Measurements from ENCODE around the gene LSM4.

DNA sequence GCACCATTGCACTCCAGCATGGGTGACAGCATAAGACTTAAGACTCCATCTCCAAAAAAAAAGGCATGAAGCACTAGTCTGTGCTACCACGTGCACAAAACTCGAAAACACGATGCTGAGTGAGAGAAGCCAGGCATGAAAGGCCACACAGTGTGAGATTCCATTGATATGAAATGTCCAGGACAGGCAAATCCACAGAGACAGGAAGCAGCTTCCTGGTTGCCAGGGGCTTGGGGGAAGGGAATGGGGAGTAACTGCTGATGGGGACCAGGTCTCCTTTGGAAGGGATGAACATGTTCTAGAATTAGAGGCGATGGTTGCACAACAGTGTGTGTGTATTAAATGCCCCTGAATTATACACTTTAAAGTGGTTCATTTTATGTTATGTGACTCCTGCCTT, 25.6 kb downstream of the LSM4 start:
- TF ChIP-seq, protein P1, sequence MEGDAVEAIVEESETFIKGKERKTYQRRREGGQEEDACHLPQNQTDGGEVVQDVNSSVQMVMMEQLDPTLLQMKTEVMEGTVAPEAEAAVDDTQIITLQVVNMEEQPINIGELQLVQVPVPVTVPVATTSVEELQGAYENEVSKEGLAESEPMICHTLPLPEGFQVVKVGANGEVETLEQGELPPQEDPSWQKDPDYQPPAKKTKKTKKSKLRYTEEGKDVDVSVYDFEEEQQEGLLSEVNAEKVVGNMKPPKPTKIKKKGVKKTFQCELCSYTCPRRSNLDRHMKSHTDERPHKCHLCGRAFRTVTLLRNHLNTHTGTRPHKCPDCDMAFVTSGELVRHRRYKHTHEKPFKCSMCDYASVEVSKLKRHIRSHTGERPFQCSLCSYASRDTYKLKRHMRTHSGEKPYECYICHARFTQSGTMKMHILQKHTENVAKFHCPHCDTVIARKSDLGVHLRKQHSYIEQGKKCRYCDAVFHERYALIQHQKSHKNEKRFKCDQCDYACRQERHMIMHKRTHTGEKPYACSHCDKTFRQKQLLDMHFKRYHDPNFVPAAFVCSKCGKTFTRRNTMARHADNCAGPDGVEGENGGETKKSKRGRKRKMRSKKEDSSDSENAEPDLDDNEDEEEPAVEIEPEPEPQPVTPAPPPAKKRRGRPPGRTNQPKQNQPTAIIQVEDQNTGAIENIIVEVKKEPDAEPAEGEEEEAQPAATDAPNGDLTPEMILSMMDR (IDR thresholded peaks at IDR 0.05), result no peak
- TF ChIP-seq POLR2A (IDR thresholded peaks at IDR 0.05) (no peak), POLR2AphosphoS5 (IDR thresholded peaks at IDR 0.05) (no peak), EP300 (IDR thresholded peaks at IDR 0.05) (no peak)
